IgD-negative memory B cell (primary cell): ENCODE data around the gene FSD2. TPM values are rescaled to one million over a fixed set of nuclear protein-coding genes. Genes with fewer than 3 reads are reported as not detected.

ENCODE experiments used
- H3K27ac Mint-ChIP-seq, 3 donors: one replicate each; pipeline ENCODE4 v1.8.0; 2020 to 2022; ENCODE audit warnings: mild to moderate bottlenecking in 3 of 3, mixed read lengths in 3 of 3, moderate library complexity in 1 of 3
- H3K27me3 Mint-ChIP-seq: one replicate; pipeline ENCODE4 v1.8.0; 2021; ENCODE audit warnings: mixed read lengths
- H3K36me3 Mint-ChIP-seq: one replicate; pipeline ENCODE4 v1.8.0; 2020; ENCODE audit warnings: mild to moderate bottlenecking, mixed read lengths
- H3K4me1 Mint-ChIP-seq, 3 donors: one replicate each; pipeline ENCODE4 v1.8.0; 2020 to 2022; ENCODE audit warnings: mixed read lengths in 3 of 3, mild to moderate bottlenecking in 1 of 3
- H3K4me3 Mint-ChIP-seq, 4 donors: one replicate each; pipeline ENCODE4 v1.8.0; 2020 to 2022; ENCODE audit warnings: mild to moderate bottlenecking in 4 of 4, mixed read lengths in 4 of 4, moderate library complexity in 3 of 4
- H3K9me3 Mint-ChIP-seq, 3 donors: one replicate each; pipeline ENCODE4 v1.8.0; 2020 to 2021; ENCODE audit warnings: mixed read lengths in 3 of 3, mild to moderate bottlenecking in 1 of 3
- polyA plus RNA-seq: library from polyadenylated mRNA; unstranded; fragments of 300-500 nt; fragmentation: Illumina TruSeq; gene quantifications from one replicate; pipeline ENCODE4 v1.2.3, GENCODE V29; 2021

The FSD2 gene, protein sequence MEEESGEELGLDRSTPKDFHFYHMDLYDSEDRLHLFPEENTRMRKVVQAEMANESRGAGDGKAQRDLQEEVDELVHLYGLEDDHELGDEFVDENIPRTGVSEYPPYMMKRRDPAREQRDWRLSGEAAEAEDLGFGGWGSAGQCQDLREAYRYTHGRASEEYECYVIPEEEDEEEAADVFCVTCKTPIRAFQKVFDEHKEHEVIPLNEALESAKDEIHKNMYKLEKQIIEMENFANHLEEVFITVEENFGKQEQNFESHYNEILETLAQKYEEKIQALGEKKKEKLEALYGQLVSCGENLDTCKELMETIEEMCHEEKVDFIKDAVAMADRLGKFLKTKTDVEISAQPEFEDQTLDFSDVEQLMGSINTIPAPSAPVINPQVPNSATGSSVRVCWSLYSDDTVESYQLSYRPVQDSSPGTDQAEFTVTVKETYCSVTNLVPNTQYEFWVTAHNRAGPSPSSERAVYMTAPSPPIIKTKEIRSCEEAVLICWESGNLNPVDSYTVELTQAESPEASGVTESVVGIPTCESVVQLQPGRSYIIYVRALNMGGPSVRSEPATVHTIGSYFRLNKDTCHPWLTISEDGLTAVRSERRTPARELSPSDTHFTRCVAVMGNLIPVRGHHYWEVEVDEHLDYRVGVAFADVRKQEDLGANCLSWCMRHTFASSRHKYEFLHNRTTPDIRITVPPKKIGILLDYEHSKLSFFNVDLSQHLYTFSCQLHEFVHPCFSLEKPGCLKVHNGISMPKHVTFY
- polyA plus RNA-seq: 0.09 TPM

DNA sequence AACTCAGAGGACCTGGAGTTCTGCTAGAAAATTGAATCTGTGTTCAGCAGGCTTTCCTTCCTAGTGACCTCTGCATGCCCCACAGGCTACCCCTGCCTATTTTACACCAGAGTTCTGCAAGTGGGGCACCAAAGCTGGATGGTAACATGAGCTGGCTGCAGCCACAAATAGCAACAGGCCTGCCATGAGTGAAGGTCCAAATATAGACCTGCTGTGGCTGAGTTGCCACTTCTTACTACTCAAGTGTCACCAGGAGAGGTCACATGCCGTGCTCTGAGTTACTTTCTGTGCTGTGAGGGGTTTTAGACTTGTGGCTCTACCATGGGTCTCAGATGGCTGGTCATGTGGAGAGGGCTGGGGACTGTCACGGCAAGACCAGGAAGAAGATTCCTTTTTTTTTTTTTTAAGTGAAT is at the start of gene FSD2:
FSD2 (minus strand) TSS at position 76 of the 413 bp plus-strand sequence. CDS start 18,679 bp downstream, outside the sequence.
- H3K4me1 Mint-ChIP-seq: peaks cover 30 to 36% (median 34%) of the 10 kb centered on the region in 3 donors
- peak within 1 kb of the TSS; percentile 36 to 88 (median 48) for H3K27ac Mint-ChIP-seq
- peak within 1 kb of the TSS in 3 of 4 donors; percentile 45 to 93 (median 78) for H3K4me3 Mint-ChIP-seq
- H3K27me3 Mint-ChIP-seq: no peaks in the 10 kb centered on the region
- no peaks in the 10 kb centered on the region for H3K36me3 Mint-ChIP-seq
- H3K9me3 Mint-ChIP-seq: no peaks in the 10 kb centered on the region

DNA sequence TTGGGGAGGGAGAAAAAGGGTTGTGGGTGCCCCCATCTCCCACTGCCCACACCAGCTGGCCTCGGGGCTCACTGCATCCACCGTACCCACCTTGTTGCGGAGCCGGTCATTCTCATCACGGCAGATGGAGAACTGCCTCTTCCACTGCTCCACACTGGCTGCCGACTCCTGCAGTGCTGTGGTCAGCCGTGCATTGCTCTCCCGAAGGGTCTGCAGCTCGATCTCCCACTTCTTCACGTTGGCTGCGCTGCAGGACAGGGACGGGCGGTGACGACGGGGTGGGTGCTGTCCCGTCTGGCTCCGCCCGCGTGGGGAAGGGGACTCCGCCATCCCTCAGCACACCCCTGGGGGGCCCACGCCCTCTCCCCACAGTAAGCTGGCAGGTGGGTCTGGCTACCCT is 48.7 kb upstream of the FSD2 start:
- Mint-ChIP-seq H3K9me3 (no peaks in the 10 kb centered on the region), H3K27ac (no peak overlapping the region), H3K27me3 (no peaks in the 10 kb centered on the region), H3K4me1 (peaks cover 3 to 6% (median 6%) of the 10 kb centered on the region in 3 donors), H3K4me3 (no peak overlapping the region), H3K36me3 (peaks cover 3% of the 10 kb centered on the region)

DNA sequence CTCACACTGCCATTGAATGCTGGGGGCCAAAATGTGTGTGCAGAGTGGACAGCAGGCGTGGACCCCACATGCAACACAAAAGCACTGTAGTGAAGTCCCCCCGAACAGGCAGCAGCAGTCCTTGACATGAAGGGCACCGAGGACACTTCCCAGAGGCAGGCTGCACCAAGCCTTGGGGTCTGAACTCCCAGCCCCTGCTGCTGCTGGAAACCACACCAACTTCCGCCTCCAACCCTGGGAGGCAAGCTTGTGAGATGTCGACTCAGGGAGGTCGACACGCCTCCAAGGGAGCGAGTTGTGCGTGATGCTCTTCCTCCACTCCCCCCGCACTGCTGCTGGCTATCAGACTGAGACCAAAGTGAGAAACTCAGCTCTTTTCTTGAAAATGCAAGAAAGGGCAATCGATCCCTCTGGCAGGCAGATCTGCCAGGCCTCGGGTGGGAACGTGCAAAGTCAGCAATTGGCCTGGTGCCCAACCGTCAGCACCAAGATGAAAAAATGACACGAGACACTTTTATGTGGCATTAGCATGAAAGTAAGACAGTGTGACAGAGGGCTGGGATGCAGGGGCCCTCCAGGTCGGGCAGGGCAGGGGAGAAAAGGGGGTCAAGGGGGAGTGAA is 47.2 kb upstream of the FSD2 start:
- Mint-ChIP-seq H3K4me1 (peaks cover 6 to 8% (median 7%) of the 10 kb centered on the region in 3 donors), H3K4me3 (no peak overlapping the region), H3K27me3 (no peaks in the 10 kb centered on the region), H3K9me3 (no peaks in the 10 kb centered on the region), H3K27ac (no peak overlapping the region), H3K36me3 (no peaks in the 10 kb centered on the region)

DNA sequence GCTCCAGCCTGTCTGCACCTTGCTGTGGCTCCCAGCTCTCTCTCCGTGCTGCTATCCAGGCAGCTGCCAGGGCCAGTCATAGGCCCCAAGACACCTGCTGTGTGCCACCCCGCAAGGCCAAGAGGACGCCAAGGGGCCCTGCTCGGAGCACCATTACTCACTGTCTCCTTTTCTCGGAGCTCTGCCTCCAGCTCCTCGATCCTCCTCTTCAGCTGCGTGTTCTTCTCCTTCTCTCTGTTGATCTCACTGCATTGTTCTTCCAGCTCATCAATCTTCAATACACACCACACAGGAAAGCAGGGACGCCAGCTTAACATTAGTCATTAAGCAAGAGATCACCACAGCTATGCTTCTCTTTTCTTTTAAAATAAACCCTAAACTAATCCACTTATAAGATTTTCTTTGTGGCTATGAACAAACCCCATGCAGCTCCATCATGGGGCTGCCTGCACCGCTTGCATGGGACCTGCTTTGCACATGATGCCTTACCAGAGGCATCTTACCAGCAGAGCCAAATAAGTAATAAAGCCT is 46.2 kb upstream of the FSD2 start:
- Mint-ChIP-seq H3K9me3 (no peaks in the 10 kb centered on the region), H3K4me3 (no peak overlapping the region), H3K4me1 (peaks cover 6 to 8% (median 7%) of the 10 kb centered on the region in 3 donors), H3K27ac (no peak overlapping the region), H3K36me3 (no peaks in the 10 kb centered on the region), H3K27me3 (no peaks in the 10 kb centered on the region)

DNA sequence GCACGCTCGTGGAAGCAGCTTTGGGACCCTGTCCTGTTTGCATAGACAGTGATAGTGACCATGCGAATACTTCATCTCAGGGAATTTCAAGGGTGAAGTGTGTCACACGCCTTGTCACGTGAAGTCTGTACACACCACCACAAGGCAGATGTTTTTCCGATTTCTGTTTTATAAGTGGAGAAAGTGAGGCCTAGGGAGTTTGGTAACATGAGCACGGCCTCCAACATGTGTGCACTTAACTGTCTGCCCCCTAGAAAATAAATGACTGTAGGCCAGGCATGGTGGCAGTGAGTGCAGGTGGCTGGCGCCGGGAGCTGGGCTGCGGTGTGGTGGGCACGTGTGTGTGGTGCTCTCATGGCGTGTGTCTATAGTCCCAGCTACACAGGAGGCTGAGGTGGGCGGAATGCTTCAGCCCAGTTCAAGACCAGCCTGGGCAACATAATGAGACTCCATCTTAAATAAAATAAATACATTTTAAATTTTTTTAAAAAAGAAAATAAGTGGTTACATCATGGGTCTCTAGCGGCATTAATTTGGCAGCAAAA is 45.5 kb upstream of the FSD2 start:
- H3K9me3 Mint-ChIP-seq: no peaks in the 10 kb centered on the region
- H3K4me3 Mint-ChIP-seq: no peak overlapping the region
- no peaks in the 10 kb centered on the region for H3K36me3 Mint-ChIP-seq
- peaks cover 6 to 8% (median 7%) of the 10 kb centered on the region in 3 donors for H3K4me1 Mint-ChIP-seq
- H3K27me3 Mint-ChIP-seq: no peaks in the 10 kb centered on the region
- no peak overlapping the region for H3K27ac Mint-ChIP-seq

DNA sequence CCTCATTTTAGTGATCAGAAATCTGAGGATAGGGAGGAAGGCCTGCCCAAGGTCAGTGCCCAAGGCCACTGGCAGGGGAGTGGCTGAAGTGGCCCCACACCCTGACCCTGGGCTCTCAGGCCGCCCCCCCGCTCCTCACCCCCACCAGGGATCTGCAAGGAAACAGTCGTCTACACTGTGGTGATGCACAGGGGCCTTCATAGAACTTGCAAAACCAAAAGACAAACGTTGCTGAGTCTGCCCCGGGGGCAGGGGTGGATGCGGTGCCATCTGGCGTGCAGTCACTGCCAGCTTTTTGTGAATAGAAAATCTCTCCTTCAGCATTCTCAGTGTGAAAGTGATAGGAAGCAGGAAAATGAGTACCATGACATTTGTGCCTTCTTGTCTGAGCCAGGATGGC is 44.9 kb upstream of the FSD2 start:
- Mint-ChIP-seq H3K27me3 (no peaks in the 10 kb centered on the region), H3K27ac (no peak overlapping the region), H3K9me3 (no peaks in the 10 kb centered on the region), H3K36me3 (no peaks in the 10 kb centered on the region), H3K4me3 (no peak overlapping the region), H3K4me1 (peaks cover 5 to 8% (median 6%) of the 10 kb centered on the region in 3 donors)

DNA sequence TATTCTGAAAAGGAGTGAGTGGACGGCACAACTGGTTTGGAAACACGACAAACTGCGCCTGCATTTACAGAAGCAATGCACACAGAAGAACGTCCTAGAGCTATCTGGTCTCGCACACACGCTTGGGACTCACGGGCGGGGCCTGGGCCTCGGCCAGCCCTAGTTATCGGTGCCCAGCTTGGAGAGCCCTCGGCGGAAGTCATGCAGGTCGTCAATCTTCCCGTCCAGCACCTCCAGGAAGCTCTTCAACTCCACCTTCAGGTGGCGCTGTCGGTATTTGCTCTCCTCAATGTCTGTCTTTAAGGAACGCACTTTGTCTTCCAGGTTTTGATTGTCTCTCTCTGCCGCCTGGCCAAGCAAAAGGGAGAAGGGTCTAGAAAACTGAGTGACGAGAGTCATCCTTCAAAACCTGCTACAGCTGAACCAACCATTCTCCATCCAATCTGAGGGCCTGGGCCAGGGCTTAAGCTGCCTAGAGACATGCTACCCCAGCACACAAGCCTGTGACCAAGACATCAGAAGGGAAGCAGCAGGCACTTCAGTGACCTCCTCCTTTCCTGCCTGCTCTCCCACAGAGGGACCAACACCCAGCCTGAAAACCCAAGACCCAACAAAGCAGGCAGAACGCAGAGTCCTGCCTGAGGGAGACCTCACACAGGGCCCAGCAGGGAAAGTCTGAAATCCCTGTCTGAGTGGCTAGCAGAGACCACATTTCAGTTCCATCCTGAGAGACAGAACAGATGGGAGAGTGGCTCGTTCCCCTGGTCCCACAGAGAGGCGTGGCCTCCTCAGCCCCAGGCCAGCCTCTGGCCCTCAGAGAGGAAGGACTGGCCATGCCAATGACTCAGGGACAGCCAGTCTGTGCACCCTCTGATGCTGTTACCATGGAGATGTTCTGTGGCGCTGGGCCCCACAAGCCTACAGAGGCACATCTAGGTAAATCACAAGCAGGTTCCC is 44.0 kb upstream of the FSD2 start:
- H3K27ac Mint-ChIP-seq: peak overlapping the region in 2 of 3 donors; percentile 11 to 49
- no peak overlapping the region for H3K4me3 Mint-ChIP-seq
- H3K36me3 Mint-ChIP-seq: no peaks in the 10 kb centered on the region
- H3K4me1 Mint-ChIP-seq: peaks cover 9 to 14% (median 9%) of the 10 kb centered on the region in 3 donors
- H3K27me3 Mint-ChIP-seq: no peaks in the 10 kb centered on the region
- H3K9me3 Mint-ChIP-seq: no peaks in the 10 kb centered on the region

DNA sequence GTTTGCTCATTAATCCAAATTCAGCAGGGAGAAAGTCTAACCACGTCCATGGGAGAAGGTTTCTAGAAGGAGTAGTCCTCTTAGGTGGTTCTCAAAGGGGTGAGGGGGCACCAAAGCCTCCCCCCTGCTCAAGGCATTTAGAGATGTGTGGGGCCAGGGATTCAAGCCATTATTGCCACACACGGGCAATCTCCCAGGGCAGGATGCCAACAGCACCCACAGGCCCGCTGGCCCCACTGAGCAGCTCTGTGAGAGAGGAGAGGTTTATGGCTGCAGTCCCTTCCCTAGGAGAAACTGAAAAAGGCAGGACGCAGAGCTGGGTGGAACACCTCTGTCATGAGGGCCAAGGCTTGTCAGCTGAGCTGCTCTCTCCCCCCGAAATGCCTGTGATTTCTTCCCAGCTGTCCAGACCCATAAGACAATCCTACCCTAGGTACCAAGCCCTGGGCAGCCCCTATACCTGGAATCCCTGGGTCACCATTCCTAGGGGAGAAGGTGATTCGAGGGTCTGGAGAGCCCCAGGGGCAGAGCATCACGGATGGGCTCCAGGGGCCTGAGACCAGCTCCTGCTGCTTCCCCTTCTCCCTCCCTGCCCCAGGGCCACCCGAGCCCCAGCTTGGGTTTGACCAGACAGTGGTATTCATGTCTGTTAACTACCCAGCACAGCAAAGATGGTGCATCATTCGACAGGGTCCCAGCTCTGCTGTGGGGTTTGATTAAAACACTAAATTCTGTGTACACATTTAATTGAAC is 42.5 kb upstream of the FSD2 start:
- H3K27me3 Mint-ChIP-seq: no peaks in the 10 kb centered on the region
- H3K36me3 Mint-ChIP-seq: no peaks in the 10 kb centered on the region
- no peaks in the 10 kb centered on the region for H3K9me3 Mint-ChIP-seq
- no peak overlapping the region for H3K4me3 Mint-ChIP-seq
- peaks cover 16 to 18% (median 17%) of the 10 kb centered on the region in 3 donors for H3K4me1 Mint-ChIP-seq
- no peak overlapping the region for H3K27ac Mint-ChIP-seq

DNA sequence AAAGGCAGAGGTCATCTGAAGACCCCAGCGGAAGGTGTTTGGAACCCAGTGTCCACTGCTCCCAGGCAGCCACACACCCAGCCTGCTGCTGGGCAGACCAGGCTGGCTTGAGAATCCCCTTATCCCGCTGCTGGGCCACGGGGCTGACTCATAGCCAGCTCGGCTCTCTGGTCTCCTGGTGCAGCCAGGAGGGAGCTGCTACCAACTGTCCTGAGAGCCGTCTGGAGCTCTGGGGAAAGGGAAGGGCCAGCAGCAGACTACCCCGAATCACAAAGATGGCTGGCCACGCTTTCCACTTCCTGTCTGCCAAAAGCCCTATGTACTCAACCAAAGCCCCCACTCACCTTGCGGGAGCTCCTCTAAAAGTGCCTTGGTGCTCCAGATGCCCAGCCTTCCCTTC is 41.8 kb upstream of the FSD2 start:
- H3K4me1 Mint-ChIP-seq: peaks cover 16 to 19% (median 17%) of the 10 kb centered on the region in 3 donors
- no peaks in the 10 kb centered on the region for H3K36me3 Mint-ChIP-seq
- no peaks in the 10 kb centered on the region for H3K27me3 Mint-ChIP-seq
- no peaks in the 10 kb centered on the region for H3K9me3 Mint-ChIP-seq
- no peak overlapping the region for H3K4me3 Mint-ChIP-seq
- H3K27ac Mint-ChIP-seq: no peak overlapping the region

DNA sequence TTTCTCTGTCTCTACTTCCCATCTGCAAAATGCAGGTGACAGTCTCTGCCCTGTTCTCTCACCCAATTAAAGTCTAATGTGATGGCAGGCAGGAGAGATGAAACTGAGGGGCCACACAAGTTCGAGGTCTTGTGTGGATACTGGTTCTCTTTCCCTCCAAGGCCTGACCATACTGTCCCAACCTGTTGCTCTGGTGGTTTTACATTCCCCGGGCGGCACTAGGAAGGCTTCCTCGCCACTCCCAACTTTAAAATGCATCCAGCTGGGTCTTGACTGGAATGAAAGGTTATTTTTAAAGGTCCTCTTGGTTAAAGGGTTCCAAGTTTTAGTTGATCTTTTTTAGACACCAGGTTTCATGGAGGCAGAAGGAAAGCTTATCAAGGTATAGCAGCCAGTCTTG is 40.8 kb upstream of the FSD2 start:
- Mint-ChIP-seq H3K4me1 (peaks cover 18 to 22% (median 19%) of the 10 kb centered on the region in 3 donors), H3K9me3 (no peaks in the 10 kb centered on the region), H3K27me3 (no peaks in the 10 kb centered on the region), H3K27ac (peak overlapping the region in 1 of 3 donors; percentile 14), H3K36me3 (no peaks in the 10 kb centered on the region), H3K4me3 (no peak overlapping the region)

DNA sequence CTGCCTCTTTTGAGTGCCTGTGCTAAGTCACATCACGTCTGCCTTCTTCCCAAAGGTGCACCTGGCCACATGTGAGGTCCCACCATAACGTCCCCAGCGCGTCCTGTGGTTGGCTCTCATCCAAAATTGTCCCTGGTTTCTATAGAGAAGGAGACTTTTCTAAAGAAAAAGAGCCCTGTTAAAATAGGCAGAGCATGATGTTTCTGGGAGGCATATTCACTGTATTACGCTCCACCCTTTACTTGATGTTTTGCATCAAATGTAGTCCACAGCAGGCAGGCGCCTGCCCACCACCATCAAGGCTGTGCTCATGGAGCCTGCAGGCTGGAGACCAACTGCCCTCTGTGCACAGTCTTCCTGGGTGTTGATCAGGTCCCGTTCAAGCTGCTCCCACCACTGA is 39.8 kb upstream of the FSD2 start:
- no peaks in the 10 kb centered on the region for H3K36me3 Mint-ChIP-seq
- no peaks in the 10 kb centered on the region for H3K9me3 Mint-ChIP-seq
- peak overlapping the region in 1 of 3 donors; percentile 57 for H3K27ac Mint-ChIP-seq
- peaks cover 19 to 22% (median 20%) of the 10 kb centered on the region in 3 donors for H3K4me1 Mint-ChIP-seq
- H3K27me3 Mint-ChIP-seq: no peaks in the 10 kb centered on the region
- H3K4me3 Mint-ChIP-seq: peak overlapping the region in 1 of 4 donors; percentile 72

DNA sequence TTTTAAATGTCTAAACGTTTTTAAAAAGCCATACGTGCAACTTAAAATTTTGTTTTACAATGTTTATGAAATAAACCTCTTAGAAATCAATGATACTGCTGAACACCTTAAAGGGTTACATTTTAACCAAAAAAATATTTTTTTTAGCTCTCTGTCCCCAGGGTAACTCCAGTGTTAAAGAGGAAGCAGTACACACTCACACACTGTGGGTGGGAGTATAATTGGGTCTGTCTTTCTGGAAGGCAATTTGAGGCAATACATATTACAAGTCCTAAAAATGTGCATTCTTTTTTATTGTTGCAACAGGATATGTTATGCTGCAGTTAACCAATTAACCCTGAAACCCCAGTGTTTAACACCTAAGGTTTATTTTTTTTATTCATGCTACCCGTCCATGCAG is 37.7 kb upstream of the FSD2 start:
- H3K36me3 Mint-ChIP-seq: peaks cover 4% of the 10 kb centered on the region
- H3K27ac Mint-ChIP-seq: peak overlapping the region in 1 of 3 donors; percentile 86
- H3K27me3 Mint-ChIP-seq: no peaks in the 10 kb centered on the region
- H3K4me3 Mint-ChIP-seq: peak overlapping the region in 1 of 4 donors; percentile 37
- H3K9me3 Mint-ChIP-seq: no peaks in the 10 kb centered on the region
- peaks cover 12 to 19% (median 14%) of the 10 kb centered on the region in 3 donors for H3K4me1 Mint-ChIP-seq

DNA sequence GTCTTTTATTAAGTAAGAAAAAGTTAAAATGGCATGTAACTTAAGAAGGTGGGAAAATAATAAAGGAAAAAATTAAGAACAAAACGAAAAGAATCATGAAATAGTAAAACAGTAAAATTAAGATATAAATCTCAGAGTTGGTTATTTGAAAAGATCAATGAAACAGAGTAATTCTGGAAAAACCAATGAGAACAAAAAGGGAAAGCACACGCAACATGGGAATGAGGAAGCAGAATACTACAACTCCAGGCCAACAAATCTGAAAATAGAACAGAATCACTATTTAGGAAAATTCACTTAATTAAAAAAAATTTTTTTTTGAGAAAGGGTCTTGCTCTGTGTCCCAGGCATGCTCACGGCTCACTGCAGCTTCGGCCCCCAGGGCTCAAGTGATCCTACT is 34.3 kb upstream of the FSD2 start:
- Mint-ChIP-seq H3K27me3 (no peaks in the 10 kb centered on the region), H3K4me1 (peaks cover 9 to 19% (median 13%) of the 10 kb centered on the region in 3 donors), H3K36me3 (peaks cover 11% of the 10 kb centered on the region), H3K4me3 (no peak overlapping the region), H3K27ac (no peak overlapping the region), H3K9me3 (peaks cover 0 to 3% (median 0%) of the 10 kb centered on the region in 3 donors)
